GM23248 (cell line): ENCODE results near the gene ATRN. TPM values are rescaled to one million over a fixed set of nuclear protein-coding genes. Genes with fewer than 3 reads are reported as not detected.
"Not testable (repeated sequence)": the region's sequence is repeated elsewhere in the genome, so short reads cannot be mapped to it uniquely, and the experiment has no call there.

Experiments used
- DNase-seq: peaks from one replicate; pipeline ENCODE4 v3.0.0-alpha.2; 2015
- H2AFZ ChIP-seq: fragments of 200-600 bp; sonication (generic); 2 replicates; pipeline ENCODE4 v1.6.1; 2016; ENCODE audit warnings: antibody characterized with exemption
- H3F3A ChIP-seq: fragments of 200-600 bp; sonication (generic); 2 replicates; pipeline ENCODE4 v1.6.1; 2016; ENCODE audit warnings: mild to moderate bottlenecking, antibody characterized with exemption, mixed run types; ENCODE audit not compliant: insufficient read depth
- H3K27ac ChIP-seq: fragments of 200-600 bp; sonication (generic); 2 replicates; pipeline ENCODE4 v1.5.1; 2016; ENCODE audit warnings: mild to moderate bottlenecking
- H3K27me3 ChIP-seq: fragments of 200-600 bp; sonication (generic); replicated peaks from 2 replicates; pipeline ENCODE4 v1.6.1; 2016; ENCODE audit warnings: mild to moderate bottlenecking; ENCODE audit not compliant: insufficient read depth
- H3K36me3 ChIP-seq: fragments of 200-600 bp; sonication (generic); 2 replicates; pipeline ENCODE4 v1.6.1; 2016; ENCODE audit warnings: low read depth, mild to moderate bottlenecking
- H3K4me1 ChIP-seq: fragments of 200-600 bp; sonication (generic); 2 replicates; pipeline ENCODE4 v1.6.1; 2016; ENCODE audit warnings: mild to moderate bottlenecking; ENCODE audit not compliant: insufficient read depth
- H3K4me2 ChIP-seq: fragments of 200-600 bp; sonication (generic); one replicate; pipeline ENCODE4 v1.6.1; 2016; ENCODE audit warnings: mild to moderate bottlenecking; ENCODE audit not compliant: unreplicated experiment
- H3K4me3 ChIP-seq: fragments of 200-600 bp; sonication (generic); 2 replicates; pipeline ENCODE4 v1.5.1; 2016; ENCODE audit warnings: mild to moderate bottlenecking
- H3K79me2 ChIP-seq: fragments of 200-600 bp; sonication (generic); 2 replicates; pipeline ENCODE4 v1.6.1; 2016; ENCODE audit warnings: mild to moderate bottlenecking; ENCODE audit not compliant: insufficient read depth
- H3K9ac ChIP-seq: fragments of 200-600 bp; sonication (generic); 2 replicates; pipeline ENCODE4 v1.6.1; 2016; ENCODE audit warnings: mild to moderate bottlenecking
- H3K9me2 ChIP-seq: fragments of 200-600 bp; sonication (generic); 2 replicates; pipeline ENCODE4 v1.6.1; 2016; ENCODE audit warnings: mixed run types, mild to moderate bottlenecking, moderate library complexity; ENCODE audit not compliant: insufficient read depth
- H3K9me3 ChIP-seq: fragments of 200-600 bp; sonication (generic); one replicate; pipeline ENCODE4 v1.6.1; 2017; ENCODE audit warnings: low read depth
- H4K20me1 ChIP-seq: fragments of 200-600 bp; sonication (generic); 2 replicates; pipeline ENCODE4 v1.6.0; 2016; ENCODE audit not compliant: insufficient read depth
- EZH2 ChIP-seq: fragments of 200-600 bp; sonication (generic); IDR thresholded peaks from 2 replicates; pipeline ENCODE4 v1.6.1; 2018; ENCODE audit warnings: antibody characterized with exemption, mild to moderate bottlenecking; ENCODE audit not compliant: insufficient read depth, poor library complexity, severe bottlenecking
- EZH2phosphoT487 ChIP-seq: fragments of 200-600 bp; sonication (generic); IDR thresholded peaks from 2 replicates; pipeline ENCODE4 v1.6.1; 2018; ENCODE audit warnings: antibody characterized with exemption, moderate library complexity, mild to moderate bottlenecking, low read depth; ENCODE audit not compliant: insufficient read depth
- WGBS, 2 experiments: methylation state at CpG; one replicate each; pipeline ENCODE4 v1.1.6; 2015 to 2017; ENCODE audit warnings: low lambda C conversion rate in 2 of 2, low coverage in 1 of 2; ENCODE audit errors: missing lambda C conversion rate in 2 of 2; 5-methylcytosine and 5-hydroxymethylcytosine counted together
- in situ Hi-C: fragments of 300-500 bp; cut with MboI; formaldehyde crosslinking; loops from 2 replicates; pipeline ENCODE4 v1.15.0; 2020
- polyA plus RNA-seq: library from polyadenylated mRNA; unstranded; fragments of >200 nt; fragmentation: Nextera tagmentation; extraction: Ambion mirVana; gene quantifications from 2 replicates; pipeline ENCODE4 v1.2.1, GENCODE V29; 2016
- total RNA-seq: library from RNA; depleted of rRNA; stranded (reverse); fragments of >200 nt; shearing (Covaris generic); gene quantifications from 2 replicates; pipeline ENCODE4 v1.2.3, GENCODE V29; 2014

Gene ATRN
- total and polyA plus RNA-seq, 2 experiments from 2014 or later, result 9.9 to 38.7 TPM

DNA sequence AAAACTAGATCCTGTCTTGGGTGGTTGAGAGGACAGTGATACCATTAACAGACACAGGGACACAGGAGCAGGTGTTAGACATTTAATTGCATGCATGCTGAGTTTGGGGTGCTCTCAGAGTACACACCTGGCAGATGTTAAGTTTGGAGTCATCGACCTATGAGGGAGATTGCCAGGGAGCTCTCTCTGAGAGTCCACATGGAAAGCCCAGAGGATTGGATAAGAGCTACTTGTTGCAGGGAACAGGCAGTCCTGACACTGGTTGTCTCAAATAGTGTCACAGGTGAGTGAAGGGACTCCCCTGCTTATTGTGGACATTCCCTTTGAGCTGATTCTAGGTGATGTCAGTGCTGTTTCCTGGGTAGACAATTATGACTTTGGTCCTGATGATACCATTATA is 3.1 kb downstream of the ATRN start:
- H3K9me2 ChIP-seq, result no peaks in the 10 kb centered on the region
- H2AFZ ChIP-seq, result no peak overlapping the region
- TF ChIP-seq EZH2phosphoT487 (no peak), EZH2 (no peak)
- no peaks in the 10 kb centered on the region for H4K20me1 ChIP-seq
- no peak overlapping the region for H3K9ac ChIP-seq
- no peaks in the 10 kb centered on the region for H3K36me3 ChIP-seq
- no peak for DNase-seq
- in situ Hi-C loops, result no loop called here
- 94 to 100% methylated on average over 1 of the region's 1 CpG for WGBS, 2 experiments
- peaks cover 75% of the 10 kb centered on the region for H3K79me2 ChIP-seq
- H3K4me3 ChIP-seq, result no peak overlapping the region
- no peaks in the 10 kb centered on the region for H3K27me3 ChIP-seq
- no peaks in the 10 kb centered on the region for H3F3A ChIP-seq
- H3K4me1 ChIP-seq, result peaks cover 22% of the 10 kb centered on the region
- H3K4me2 ChIP-seq, result no peak overlapping the region
- no peak overlapping the region for H3K27ac ChIP-seq
- no peaks in the 10 kb centered on the region for H3K9me3 ChIP-seq

DNA sequence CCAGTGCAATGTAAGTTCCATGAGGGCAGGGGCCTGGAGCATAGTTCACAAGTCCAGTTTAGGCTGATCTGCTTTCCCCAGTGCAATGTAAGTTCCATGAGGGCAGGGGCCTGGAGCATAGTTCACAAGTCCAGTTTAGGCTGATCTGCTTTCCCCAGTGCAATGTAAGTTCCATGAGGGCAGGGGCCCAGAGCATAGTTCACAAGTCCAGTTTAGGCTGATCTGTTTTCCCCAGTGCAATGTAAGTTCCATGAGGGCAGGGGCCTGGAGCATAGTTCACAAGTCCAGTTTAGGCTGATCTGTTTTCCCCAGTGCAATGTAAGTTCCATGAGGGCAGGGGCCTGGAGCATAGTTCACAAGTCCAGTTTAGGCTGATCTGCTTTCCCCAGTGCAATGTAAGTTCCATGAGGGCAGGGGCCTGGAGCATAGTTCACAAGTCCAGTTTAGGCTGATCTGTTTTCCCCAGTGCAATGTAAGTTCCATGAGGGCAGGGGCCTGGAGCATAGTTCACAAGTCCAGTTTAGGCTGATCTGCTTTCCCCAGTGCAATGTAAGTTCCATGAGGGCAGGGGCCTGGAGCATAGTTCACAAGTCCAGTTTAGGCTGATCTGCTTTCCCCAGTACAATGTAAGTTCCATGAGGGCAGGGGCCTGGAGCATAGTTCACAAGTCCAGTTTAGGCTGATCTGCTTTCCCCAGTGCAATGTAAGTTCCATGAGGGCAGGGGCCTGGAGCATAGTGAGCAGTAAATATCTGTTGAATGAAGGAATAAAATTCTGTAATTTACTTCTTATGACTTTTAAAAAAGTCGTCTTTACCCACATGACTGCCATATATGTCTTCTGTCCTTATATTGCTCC is 6.4 kb downstream of the ATRN start:
- peaks cover 19% of the 10 kb centered on the region for H3K4me1 ChIP-seq
- H3K36me3 ChIP-seq, H3K27ac ChIP-seq, H3K27me3 ChIP-seq, DNase-seq, H3K9me2 ChIP-seq, H3K9me3 ChIP-seq, H3K4me3 ChIP-seq, H3K4me2 ChIP-seq, H2AFZ ChIP-seq, H3K9ac ChIP-seq, H4K20me1 ChIP-seq, in situ Hi-C loops, H3F3A ChIP-seq: not testable (repeated sequence)
- peaks cover 95% of the 10 kb centered on the region for H3K79me2 ChIP-seq
- 92 to 93% methylated on average over 1 of the region's 1 CpG for WGBS, 2 experiments

DNA sequence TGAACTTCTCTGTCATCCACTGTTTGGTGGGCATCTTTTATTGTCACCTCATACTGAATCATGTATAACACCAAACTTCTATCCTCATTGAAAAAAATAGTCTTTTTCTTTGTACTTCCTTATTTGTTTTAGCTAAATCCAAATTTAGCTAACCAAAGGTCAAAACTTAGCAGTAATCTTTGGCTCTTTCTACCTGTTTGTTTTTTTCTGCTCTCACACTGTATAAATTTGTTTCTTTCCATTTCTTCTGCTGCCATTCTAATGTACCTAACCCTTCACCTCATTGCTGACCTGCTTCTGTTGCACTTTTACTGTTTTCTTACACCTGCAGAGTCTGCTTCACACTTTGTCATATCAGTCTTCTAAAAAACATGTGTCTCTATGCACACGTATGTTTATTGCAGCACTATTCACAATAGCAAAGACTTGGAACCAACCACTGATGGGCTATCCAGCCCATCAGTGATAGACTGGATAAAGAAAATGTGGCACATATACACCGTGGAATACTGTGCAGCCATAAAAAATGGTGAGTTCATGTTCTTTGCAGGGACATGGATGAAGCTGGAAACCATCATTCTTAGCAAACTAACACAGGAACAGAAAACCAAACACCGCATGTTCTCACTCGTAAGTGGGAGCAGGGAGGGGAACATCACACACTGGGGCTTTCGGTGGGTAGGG is 7.2 kb downstream of the ATRN start:
- H3K9me3 ChIP-seq, result no peaks in the 10 kb centered on the region
- H3K79me2 ChIP-seq, result peaks cover 95% of the 10 kb centered on the region
- in situ Hi-C loops, result no loop called here

DNA sequence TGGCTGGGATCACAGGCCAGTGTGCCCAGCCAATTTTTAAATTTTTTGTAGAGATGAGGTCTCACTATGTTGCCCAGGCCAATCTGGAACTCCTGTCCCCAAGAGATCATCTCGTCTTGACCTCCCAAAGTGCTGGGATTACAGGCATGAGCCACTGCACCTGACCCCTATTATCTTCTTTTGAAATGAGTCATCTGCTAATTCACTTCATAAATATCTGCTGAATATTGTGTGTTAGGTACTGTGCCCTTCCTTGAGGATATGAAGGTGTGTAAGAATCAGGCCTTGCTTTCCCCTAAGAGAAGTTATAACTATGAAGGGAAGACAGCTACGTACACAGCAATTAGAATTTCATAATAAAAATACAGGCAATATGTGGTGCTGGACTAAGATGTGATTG is 8.2 kb downstream of the ATRN start:
- no peaks in the 10 kb centered on the region for H4K20me1 ChIP-seq
- H3F3A ChIP-seq, result peaks cover 14% of the 10 kb centered on the region; the same call in 1 of the 2 replicates
- no peak overlapping the region for H3K9ac ChIP-seq
- in situ Hi-C loops, result no loop called here
- H3K4me1 ChIP-seq, result peaks cover 18% of the 10 kb centered on the region; the same call in 1 of the 2 replicates
- H3K27ac ChIP-seq, result no peak overlapping the region
- H3K79me2 ChIP-seq, result peaks cover 94% of the 10 kb centered on the region
- no peak for DNase-seq
- H3K9me3 ChIP-seq, result no peaks in the 10 kb centered on the region
- WGBS, 2 experiments, result 94 to 97% methylated on average over 2 of the region's 2 CpGs
- H3K4me3 ChIP-seq, result no peak overlapping the region
- no peak overlapping the region for H3K4me2 ChIP-seq
- H2AFZ ChIP-seq, result no peak overlapping the region
- no peaks in the 10 kb centered on the region for H3K27me3 ChIP-seq
- no peak for TF ChIP-seq EZH2
- no peak for TF ChIP-seq EZH2phosphoT487
- no peaks in the 10 kb centered on the region for H3K36me3 ChIP-seq
- no peaks in the 10 kb centered on the region for H3K9me2 ChIP-seq

More for the DNA sequence above, 7.2 kb downstream of the ATRN start:
- Histone ChIP-seq H3K4me1 (0 out of 2 replicates have a peak, but pooled peaks cover 12% of the 10 kb centered on the region), H3K36me3 (no peaks in the 10 kb centered on the region), H3K27ac (no peak overlapping the region), H3K27me3 (no peaks in the 10 kb centered on the region), H3K9ac (no peak overlapping the region), H2AFZ (no peak overlapping the region), H3K9me2 (no peaks in the 10 kb centered on the region), H3F3A (0 out of 2 replicates have a peak, but pooled peaks cover 4% of the 10 kb centered on the region), H4K20me1 (no peaks in the 10 kb centered on the region), H3K4me3 (no peak overlapping the region), H3K4me2 (no peak overlapping the region)
- TF ChIP-seq EZH2phosphoT487 (no peak), EZH2 (no peak)
- WGBS, 2 experiments, result 86 to 91% methylated on average over 5 of the region's 5 CpGs
- DNase-seq, result no peak
